HepG2 (cell line): Measurements from ENCODE around the gene RAD54L2. TPM values are rescaled to one million over a fixed set of nuclear protein-coding genes. Genes with fewer than 3 reads are reported as not detected.

ENCODE experiments used
- ATRX ChIP-seq: sonication (generic); formaldehyde crosslinking; IDR thresholded peaks from 2 replicates; pipeline ENCODE4 v1.4.0; 2020; ENCODE audit warnings: missing genetic modification reagents, borderline replicate concordance
- CTCF ChIP-seq: sonication (generic); formaldehyde crosslinking; IDR thresholded peaks from 2 replicates; pipeline ENCODE4 v1.5.0; 2020; ENCODE audit warnings: mild to moderate bottlenecking, missing genetic modification reagents, moderate library complexity
- DMAP1 ChIP-seq: IDR thresholded peaks from 2 replicates; pipeline ENCODE4 v1.6.1; 2016
- ELK4 ChIP-seq: sonication (generic); formaldehyde crosslinking; IDR thresholded peaks from 2 replicates; pipeline ENCODE4 v1.9.0; 2021; ENCODE audit warnings: missing genetic modification reagents, borderline replicate concordance
- KDM1A ChIP-seq: IDR thresholded peaks from 2 replicates; pipeline ENCODE4 v1.6.1; 2016; ENCODE audit warnings: missing compliant biosample characterization
- KDM5A ChIP-seq: fragments of 200-600 bp; sonication (generic); IDR thresholded peaks from 2 replicates; pipeline ENCODE4 v1.7.0; 2018; ENCODE audit warnings: antibody characterized with exemption, mild to moderate bottlenecking, low read length, borderline replicate concordance
- MBD4 ChIP-seq: IDR thresholded peaks from 2 replicates; pipeline ENCODE4 v1.6.1; 2012; ENCODE audit warnings: low read length, inconsistent platforms, borderline replicate concordance
- NFKBIZ ChIP-seq: IDR thresholded peaks from 2 replicates; pipeline ENCODE4 v1.6.1; 2018; ENCODE audit warnings: missing genetic modification reagents, missing compliant biosample characterization
- STAT6 ChIP-seq: sonication (generic); formaldehyde crosslinking; IDR thresholded peaks from 2 replicates; pipeline ENCODE4 v1.4.0; 2020; ENCODE audit warnings: missing genetic modification reagents, mild to moderate bottlenecking, borderline replicate concordance
- SYNCRIP ChIP-seq: fragments of 200-400 bp; formaldehyde crosslinking; IDR thresholded peaks from 2 replicates; pipeline ENCODE4 v1.6.1; 2018; ENCODE audit warnings: mild to moderate bottlenecking, low read depth, low read length; ENCODE audit not compliant: insufficient read depth
- TAF15 ChIP-seq: fragments of 200-400 bp; formaldehyde crosslinking; IDR thresholded peaks from one replicate; pipeline ENCODE4 v1.6.1; 2018; ENCODE audit warnings: mild to moderate bottlenecking, low read depth, low read length; ENCODE audit not compliant: poor library complexity, severe bottlenecking
- TEAD2 ChIP-seq: sonication (generic); formaldehyde crosslinking; IDR thresholded peaks from 2 replicates; pipeline ENCODE4 v1.9.0; 2021; ENCODE audit warnings: missing genetic modification reagents
- ZNF260 ChIP-seq: sonication (generic); formaldehyde crosslinking; IDR thresholded peaks from 2 replicates; pipeline ENCODE4 v1.4.0; 2020; ENCODE audit warnings: missing genetic modification reagents, low read depth, mild to moderate bottlenecking, borderline replicate concordance
- ZNF577 ChIP-seq: sonication (generic); formaldehyde crosslinking; IDR thresholded peaks from 2 replicates; pipeline ENCODE4 v1.4.0; 2020; ENCODE audit warnings: mild to moderate bottlenecking, low read depth, missing genetic modification reagents, borderline replicate concordance
- ZNF75D ChIP-seq: sonication (generic); formaldehyde crosslinking; IDR thresholded peaks from 2 replicates; pipeline ENCODE4 v1.8.1; 2023; ENCODE audit warnings: missing genetic modification reagents, mild to moderate bottlenecking, borderline replicate concordance
- ZNF775 ChIP-seq: sonication (generic); formaldehyde crosslinking; IDR thresholded peaks from 2 replicates; pipeline ENCODE4 v1.4.0; 2020; ENCODE audit warnings: missing genetic modification reagents, mild to moderate bottlenecking, moderate library complexity, borderline replicate concordance
- ZNF850 ChIP-seq: sonication (generic); formaldehyde crosslinking; conservative IDR thresholded peaks from 2 replicates; pipeline ENCODE4 v1.9.0; 2021; ENCODE audit warnings: mild to moderate bottlenecking, missing genetic modification reagents
- polyA plus RNA-seq, 8 experiments: library from polyadenylated mRNA; depleted of rRNA in 3 of 8; stranded (reverse) in 7 of 8; unstranded in 1 of 8; fragments of >200 nt; fragmentation: Illumina TruSeq in 4 of 8; extraction: Trizol in 4 of 8; gene quantifications; 2 replicates each; pipeline versions ENCODE4 v1.2.1 to v1.2.3, GENCODE V29; 2011 to 2016; ENCODE audit warnings: low read depth in 4 of 8, missing spikeins in 1 of 8, mixed read lengths in 1 of 8; ENCODE audit not compliant: insufficient read depth in 1 of 8
- total RNA-seq, 5 experiments: library from RNA; depleted of rRNA; stranded (reverse); fragments of >200 nt; fragmentation: Illumina TruSeq; extraction: Trizol; gene quantifications; 2 replicates each; pipeline ENCODE4 v1.2.3, GENCODE V29; 2016; ENCODE audit warnings: low read depth in 1 of 5
- TF ChIP-seq, protein P1 (sequence below): sonication (generic); formaldehyde crosslinking; IDR thresholded peaks from 2 replicates; pipeline ENCODE4 v1.8.0; 2022; ENCODE audit warnings: missing genetic modification reagents, mild to moderate bottlenecking, borderline replicate concordance
- TF ChIP-seq, protein P2 (sequence below): IDR thresholded peaks from 2 replicates; pipeline ENCODE4 v1.6.1; 2012; ENCODE audit warnings: inconsistent platforms
- TF ChIP-seq, protein P3 (sequence below): sonication (generic); formaldehyde crosslinking; IDR thresholded peaks from 2 replicates; pipeline ENCODE4 v1.8.0; 2022; ENCODE audit warnings: missing genetic modification reagents, mild to moderate bottlenecking, inconsistent platforms, borderline replicate concordance

Gene RAD54L2
- total and polyA plus RNA-seq, 2 of the 13 experiments (the other 11 are each of a cell fraction or from before 2014, with no cell fraction given): 5.5 to 14.8 TPM

- TF ChIP-seq CTCF (peak; percentile 72), ZNF260 (CRISPR knock-in tag) (0 out of 2 replicates have a peak, but pooled peaks have one; percentile 63), NFKBIZ (CRISPR knock-in tag) (peak; percentile 75; the same call in 1 of the 2 replicates), KDM5A (peak; percentile 94), MBD4 (no peak), KDM1A (CRISPR knock-in tag) (0 out of 2 replicates have a peak, but pooled peaks have one; percentile 34), TEAD2 (CRISPR knock-in tag) (no peak), ZNF75D (CRISPR knock-in tag) (no peak), ELK4 (CRISPR knock-in tag) (0 out of 2 replicates have a peak, but pooled peaks have one; percentile 31), STAT6 (CRISPR knock-in tag) (no peak; the same call in 1 of the 2 replicates), TAF15 (peak; percentile 32), SYNCRIP (no peak), ATRX (CRISPR knock-in tag) (no peak), ZNF775 (CRISPR knock-in tag) (no peak), ZNF577 (CRISPR knock-in tag) (no peak), ZNF850 (no peak), DMAP1 (peak; percentile 86)
- TF ChIP-seq, protein P1, sequence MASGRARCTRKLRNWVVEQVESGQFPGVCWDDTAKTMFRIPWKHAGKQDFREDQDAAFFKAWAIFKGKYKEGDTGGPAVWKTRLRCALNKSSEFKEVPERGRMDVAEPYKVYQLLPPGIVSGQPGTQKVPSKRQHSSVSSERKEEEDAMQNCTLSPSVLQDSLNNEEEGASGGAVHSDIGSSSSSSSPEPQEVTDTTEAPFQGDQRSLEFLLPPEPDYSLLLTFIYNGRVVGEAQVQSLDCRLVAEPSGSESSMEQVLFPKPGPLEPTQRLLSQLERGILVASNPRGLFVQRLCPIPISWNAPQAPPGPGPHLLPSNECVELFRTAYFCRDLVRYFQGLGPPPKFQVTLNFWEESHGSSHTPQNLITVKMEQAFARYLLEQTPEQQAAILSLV (CRISPR knock-in tag): peak; percentile 99
- TF ChIP-seq, protein P2, sequence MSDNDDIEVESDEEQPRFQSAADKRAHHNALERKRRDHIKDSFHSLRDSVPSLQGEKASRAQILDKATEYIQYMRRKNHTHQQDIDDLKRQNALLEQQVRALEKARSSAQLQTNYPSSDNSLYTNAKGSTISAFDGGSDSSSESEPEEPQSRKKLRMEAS: peak; percentile 93
- TF ChIP-seq, protein P3, sequence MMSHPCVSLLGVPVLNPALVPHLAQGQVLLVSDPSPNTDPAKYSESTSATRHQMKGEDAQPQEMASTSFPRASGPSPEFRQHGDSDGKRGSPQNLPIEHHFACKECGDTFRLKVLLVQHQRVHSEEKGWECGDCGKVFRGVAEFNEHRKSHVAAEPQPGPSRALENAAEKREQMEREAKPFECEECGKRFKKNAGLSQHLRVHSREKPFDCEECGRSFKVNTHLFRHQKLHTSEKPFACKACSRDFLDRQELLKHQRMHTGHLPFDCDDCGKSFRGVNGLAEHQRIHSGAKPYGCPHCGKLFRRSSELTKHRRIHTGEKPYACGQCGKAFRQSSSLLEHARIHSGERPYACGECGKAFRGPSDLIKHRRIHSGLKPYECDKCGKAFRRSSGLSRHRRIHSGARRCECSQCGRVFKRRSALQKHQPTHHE (CRISPR knock-in tag): peak; percentile 88; the same call in 1 of the 2 replicates
Measured at GRCh38 chr3:51538459-51539290, at the start of gene RAD54L2 (continued).
